ENCODE results near the gene WDR27. TPM values are rescaled to one million over a fixed set of nuclear protein-coding genes. Genes with fewer than 3 reads are reported as not detected.

The WDR27 gene
- total RNA-seq, 3 donors from 2014 or later (not counting 1 experiment from before 2014, with no cell fraction given), result 12.7 to 31.0 (median 25.3) TPM

DNA sequence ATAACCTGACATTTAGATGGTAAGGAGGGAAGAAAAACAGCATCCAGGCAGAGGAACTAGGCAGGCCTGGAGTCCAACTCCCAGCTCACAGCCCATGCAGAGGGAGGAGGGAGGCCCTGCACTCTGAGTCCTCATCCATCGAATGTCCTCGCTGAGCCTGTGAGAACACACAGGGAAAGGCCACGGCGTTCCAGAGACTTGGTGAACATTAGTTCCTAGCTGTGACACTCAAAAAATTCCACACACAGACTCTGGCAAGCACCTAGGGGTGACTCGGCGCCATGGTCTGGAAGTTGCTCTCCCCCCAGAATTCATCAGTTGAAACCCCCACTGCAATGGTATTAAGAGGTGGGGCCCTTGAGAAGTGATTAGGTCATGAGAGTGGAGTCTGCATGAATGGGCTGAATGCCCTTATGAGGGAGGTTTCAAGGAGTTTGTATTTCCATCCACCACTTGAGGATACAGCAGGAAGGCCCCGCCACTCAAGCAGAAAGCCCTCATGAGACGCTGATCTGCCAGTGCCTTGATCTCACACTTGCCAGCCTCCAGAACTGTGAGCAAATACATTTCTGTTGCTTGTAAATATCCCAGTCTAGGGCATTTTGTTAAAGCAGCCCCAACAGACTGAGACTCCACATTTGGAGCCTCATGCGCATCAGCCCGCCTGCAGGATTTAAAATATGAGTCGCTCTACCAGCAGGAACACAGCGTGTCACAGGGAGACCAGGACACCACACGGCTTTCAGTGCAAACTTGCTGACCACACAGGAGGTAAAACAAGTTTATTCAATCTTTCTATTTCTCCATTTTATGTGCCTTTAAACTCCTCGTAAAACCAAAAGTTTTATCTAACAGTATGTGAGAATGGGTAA, 73.9 kb downstream of the WDR27 start:
- Mint-ChIP-seq H3K36me3 (no peaks in the 10 kb centered on the region), H3K4me1 (peaks cover 0 to 5% of the 10 kb centered on the region in 2 donors), H3K27me3 (ENCODE audit: low read depth in 2 of 2) (no peaks in the 10 kb centered on the region), H3K9me3 (no peaks in the 10 kb centered on the region), H3K4me3 (no peak overlapping the region), H3K27ac (no peak overlapping the region)
- H3K4me3 ChIP-seq (ENCODE audit: low read length), result no peak overlapping the region
- intact Hi-C loops (cut with micrococcal nuclease), result no loop called here
- ATAC-seq, result no peak
- TF ChIP-seq, protein P1, sequence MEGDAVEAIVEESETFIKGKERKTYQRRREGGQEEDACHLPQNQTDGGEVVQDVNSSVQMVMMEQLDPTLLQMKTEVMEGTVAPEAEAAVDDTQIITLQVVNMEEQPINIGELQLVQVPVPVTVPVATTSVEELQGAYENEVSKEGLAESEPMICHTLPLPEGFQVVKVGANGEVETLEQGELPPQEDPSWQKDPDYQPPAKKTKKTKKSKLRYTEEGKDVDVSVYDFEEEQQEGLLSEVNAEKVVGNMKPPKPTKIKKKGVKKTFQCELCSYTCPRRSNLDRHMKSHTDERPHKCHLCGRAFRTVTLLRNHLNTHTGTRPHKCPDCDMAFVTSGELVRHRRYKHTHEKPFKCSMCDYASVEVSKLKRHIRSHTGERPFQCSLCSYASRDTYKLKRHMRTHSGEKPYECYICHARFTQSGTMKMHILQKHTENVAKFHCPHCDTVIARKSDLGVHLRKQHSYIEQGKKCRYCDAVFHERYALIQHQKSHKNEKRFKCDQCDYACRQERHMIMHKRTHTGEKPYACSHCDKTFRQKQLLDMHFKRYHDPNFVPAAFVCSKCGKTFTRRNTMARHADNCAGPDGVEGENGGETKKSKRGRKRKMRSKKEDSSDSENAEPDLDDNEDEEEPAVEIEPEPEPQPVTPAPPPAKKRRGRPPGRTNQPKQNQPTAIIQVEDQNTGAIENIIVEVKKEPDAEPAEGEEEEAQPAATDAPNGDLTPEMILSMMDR (IDR thresholded peaks at IDR 0.05), result no peak
- H3K27me3 ChIP-seq (ENCODE audit: control insufficient read depth, insufficient read depth, low read length), result no peaks in the 10 kb centered on the region
- no peaks in the 10 kb centered on the region for H3K9me3 ChIP-seq (ENCODE audit: control insufficient read depth, insufficient read depth, low read length)
- DNase-seq, result no peak
- no peaks in the 10 kb centered on the region for H3K4me1 ChIP-seq (ENCODE audit: control insufficient read depth, insufficient read depth, low read length)
- H3K36me3 ChIP-seq (ENCODE audit: control insufficient read depth, insufficient read depth, low read length), result no peaks in the 10 kb centered on the region
- 96% methylated on average over 11 of the region's 14 CpGs for whole genome bisulfite sequencing (ENCODE audit: insufficient coverage)
- no peak overlapping the region for H3K27ac ChIP-seq (ENCODE audit: low read length)

DNA sequence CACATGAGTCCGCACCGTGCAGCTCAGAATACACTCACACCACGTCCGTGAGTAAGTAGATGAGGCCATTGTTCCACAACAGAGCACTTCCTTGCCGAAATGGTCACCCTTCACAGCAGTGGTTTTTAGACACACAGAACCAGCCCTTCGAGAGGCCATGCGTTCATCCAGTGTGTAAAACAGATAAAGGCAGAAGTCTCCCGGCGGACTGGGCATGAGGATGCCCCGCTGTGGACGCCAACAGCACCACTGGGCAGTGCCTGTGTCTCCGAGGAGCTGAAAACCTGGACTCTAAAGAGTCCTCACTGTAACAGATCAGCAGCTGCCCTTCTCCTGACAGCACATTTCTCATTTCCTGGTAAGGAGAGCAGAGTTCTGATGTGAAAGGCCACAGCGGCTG, 75.2 kb downstream of the WDR27 start:
- Histone ChIP-seq H3K27ac (ENCODE audit: low read length) (no peak overlapping the region), H3K36me3 (ENCODE audit: control insufficient read depth, insufficient read depth, low read length) (no peaks in the 10 kb centered on the region), H3K9me3 (ENCODE audit: control insufficient read depth, insufficient read depth, low read length) (no peaks in the 10 kb centered on the region), H3K4me1 (ENCODE audit: control insufficient read depth, insufficient read depth, low read length) (no peaks in the 10 kb centered on the region), H3K27me3 (ENCODE audit: control insufficient read depth, insufficient read depth, low read length) (no peaks in the 10 kb centered on the region), H3K4me3 (ENCODE audit: low read length) (no peak overlapping the region)
- Mint-ChIP-seq H3K27ac (no peak overlapping the region), H3K4me1 (peaks cover 0 to 5% of the 10 kb centered on the region in 2 donors), H3K4me3 (no peak overlapping the region), H3K27me3 (ENCODE audit: low read depth in 2 of 2) (no peaks in the 10 kb centered on the region), H3K9me3 (no peaks in the 10 kb centered on the region), H3K36me3 (no peaks in the 10 kb centered on the region)
- 93% methylated on average over 13 of the region's 13 CpGs for WGBS (ENCODE audit: insufficient coverage)
- ATAC-seq, result no peak
- TF ChIP-seq, protein P1 (IDR thresholded peaks at IDR 0.05), result no peak
- no peak for DNase-seq
- intact Hi-C loops (cut with micrococcal nuclease), result no loop called here

DNA sequence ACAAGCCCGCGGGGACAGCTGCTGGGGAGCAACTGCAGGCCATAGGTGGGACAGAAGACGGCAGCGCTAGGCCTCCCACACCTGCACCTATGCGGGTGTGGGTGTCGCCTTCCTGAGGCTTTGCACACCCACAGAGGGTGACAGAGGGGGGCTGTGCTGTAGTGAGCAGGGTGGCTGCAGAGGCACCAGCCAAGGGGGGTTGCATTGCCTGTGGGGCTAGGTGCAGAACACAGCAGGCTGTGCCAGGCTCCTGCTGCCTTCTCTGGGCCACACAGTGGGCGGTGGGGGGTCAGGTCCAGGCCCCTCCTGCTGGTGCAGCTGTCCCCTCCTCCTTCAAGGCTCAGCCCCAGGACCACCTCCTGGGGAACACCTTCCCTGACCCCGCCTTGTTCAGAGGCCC, 75.7 kb downstream of the WDR27 start:
- no peaks in the 10 kb centered on the region for H3K9me3 Mint-ChIP-seq
- DNase-seq (no peak), ATAC-seq (no peak)
- intact Hi-C loops (cut with micrococcal nuclease), result no loop called here
- WGBS (ENCODE audit: insufficient coverage), result 74% methylated on average over 8 of the region's 8 CpGs
- H3K27ac Mint-ChIP-seq, result peak overlapping the region in 1 of 2 donors; percentile 8
- no peak overlapping the region for H3K4me3 Mint-ChIP-seq
- Histone ChIP-seq H3K36me3 (ENCODE audit: control insufficient read depth, insufficient read depth, low read length) (no peaks in the 10 kb centered on the region), H3K9me3 (ENCODE audit: control insufficient read depth, insufficient read depth, low read length) (no peaks in the 10 kb centered on the region), H3K4me1 (ENCODE audit: control insufficient read depth, insufficient read depth, low read length) (no peaks in the 10 kb centered on the region), H3K27me3 (ENCODE audit: control insufficient read depth, insufficient read depth, low read length) (no peaks in the 10 kb centered on the region), H3K4me3 (ENCODE audit: low read length) (no peak overlapping the region), H3K27ac (ENCODE audit: low read length) (no peak overlapping the region)
- no peaks in the 10 kb centered on the region for H3K27me3 Mint-ChIP-seq (ENCODE audit: low read depth in 2 of 2)
- H3K4me1 Mint-ChIP-seq, result peaks cover 0 to 5% of the 10 kb centered on the region in 2 donors
- H3K36me3 Mint-ChIP-seq, result no peaks in the 10 kb centered on the region
- TF ChIP-seq, protein P1 (IDR thresholded peaks at IDR 0.05), result no peak

Data from natural killer cell (primary cell).